ENCODE data around the gene SPATA24. TPM values are rescaled to one million over a fixed set of nuclear protein-coding genes. Genes with fewer than 3 reads are reported as not detected.

Gene SPATA24
- total and polyA plus RNA-seq, 2 of the 8 experiments (the other 6 are each of a cell fraction or from before 2014, with no cell fraction given) = 5.8 to 9.4 TPM

GRCh38 chr5:139413963-139414362 lies 10.1 kb upstream of the SPATA24 start (continued):
- TF ChIP-seq KDM5A (IDR thresholded peaks at IDR 0.05; ENCODE audit: low read length) (no peak), EZH2 (IDR thresholded peaks at IDR 0.05; ENCODE audit: low read depth, low read length, severe bottlenecking) (no peak), SIX5 (IDR thresholded peaks at IDR 0.05; ENCODE audit: low read depth, low read length) (no peak), RXRA (IDR thresholded peaks at IDR 0.05; ENCODE audit: insufficient read depth, low read depth, low read length) (no peak), EP300 (IDR thresholded peaks at IDR 0.05; ENCODE audit: borderline replicate concordance in 1 of 2, low read depth in 2 of 2, low read length in 2 of 2) (no peak), ZNF274 (IDR thresholded peaks at IDR 0.05; ENCODE audit: borderline replicate concordance, extremely low read depth, low read length) (no peak)

Data from H1 (cell line).